Stimulated activated CD4-positive, alpha-beta T cell treated with anti-CD3 and anti-CD28 coated beads, Interleukin-4, amount 100 ng/mL, for 4 hours (primary cell): ENCODE data around the gene NRBF2.

ENCODE experiments used
- DNase-seq, 2 experiments: peaks; one replicate each; pipeline ENCODE4 v3.0.0-alpha.2; 2020

Gene NRBF2

DNA sequence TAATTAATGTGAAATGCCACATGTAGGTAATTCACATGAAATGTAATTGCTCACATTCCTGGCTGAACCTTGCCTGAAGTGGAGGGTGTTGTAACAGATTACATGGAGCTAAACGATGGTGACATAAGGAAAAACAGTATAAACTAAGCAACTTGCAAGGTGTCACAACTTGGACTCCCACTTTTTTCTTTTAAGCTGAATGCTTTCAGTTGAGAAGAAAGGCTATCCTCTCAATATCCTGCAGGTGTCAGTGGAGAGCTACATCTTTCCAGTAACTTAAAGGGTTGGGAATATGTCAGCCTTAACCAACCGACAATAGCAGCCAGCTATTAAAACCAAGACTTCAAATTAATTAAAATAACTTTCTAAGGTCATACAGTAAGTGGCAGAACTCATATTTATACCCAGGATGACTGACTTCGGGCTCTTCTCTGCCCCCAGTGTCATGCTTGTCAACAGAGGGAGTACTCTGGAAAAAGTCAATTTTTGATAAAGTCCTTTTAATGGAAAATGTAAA, 33.7 kb downstream of the NRBF2 start:
- DNase-seq = no peak

DNA sequence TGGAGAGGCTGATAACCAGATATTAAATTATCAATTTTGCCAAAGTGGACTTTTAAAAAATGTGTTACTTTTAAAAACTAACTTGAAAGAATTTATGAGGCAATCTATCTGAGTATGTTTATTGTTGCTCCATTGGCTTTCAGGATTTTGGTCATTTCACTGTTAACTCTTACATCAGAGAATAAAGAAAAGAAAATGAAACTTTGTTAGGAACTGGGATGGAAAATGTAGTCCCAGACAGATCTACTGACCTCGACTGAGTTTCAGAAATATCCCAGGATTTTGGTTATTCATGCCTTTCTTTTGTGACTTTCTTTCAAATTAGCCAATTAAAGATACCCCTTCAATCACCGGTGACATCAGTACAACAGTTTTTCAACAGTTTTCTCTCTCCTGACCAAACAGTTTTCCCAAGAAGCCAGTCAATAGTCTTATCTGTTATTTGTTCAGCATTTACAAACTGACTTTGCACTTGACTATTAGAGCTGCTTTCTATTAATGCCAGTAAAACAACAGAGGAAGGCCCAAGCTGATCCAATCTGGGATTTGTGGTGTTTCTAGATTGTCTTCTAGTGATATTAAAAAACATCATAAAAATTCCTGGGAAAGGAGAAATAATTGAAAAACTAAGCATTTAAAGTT, 35.8 kb downstream of the NRBF2 start:
- no peak for DNase-seq

DNA sequence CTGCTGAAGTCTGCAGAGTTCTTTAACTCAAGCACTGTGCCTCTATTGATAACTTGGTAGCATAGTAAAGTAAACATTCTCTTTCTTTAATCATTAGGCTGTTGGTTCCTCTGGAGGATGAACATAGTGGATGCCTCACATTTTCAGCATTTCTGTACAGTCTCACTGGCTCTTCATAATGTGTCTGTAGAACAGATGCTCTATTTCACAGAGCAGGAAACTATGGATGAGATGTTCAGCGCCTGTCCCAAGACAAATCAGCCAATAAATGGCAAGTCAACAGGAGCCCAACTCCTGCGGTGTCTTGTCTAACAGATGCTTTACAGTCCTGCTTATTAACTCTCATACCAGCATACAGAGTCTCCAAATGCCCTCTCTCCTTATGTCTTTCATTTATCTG, 36.5 kb downstream of the NRBF2 start:
- DNase-seq = no peak

DNA sequence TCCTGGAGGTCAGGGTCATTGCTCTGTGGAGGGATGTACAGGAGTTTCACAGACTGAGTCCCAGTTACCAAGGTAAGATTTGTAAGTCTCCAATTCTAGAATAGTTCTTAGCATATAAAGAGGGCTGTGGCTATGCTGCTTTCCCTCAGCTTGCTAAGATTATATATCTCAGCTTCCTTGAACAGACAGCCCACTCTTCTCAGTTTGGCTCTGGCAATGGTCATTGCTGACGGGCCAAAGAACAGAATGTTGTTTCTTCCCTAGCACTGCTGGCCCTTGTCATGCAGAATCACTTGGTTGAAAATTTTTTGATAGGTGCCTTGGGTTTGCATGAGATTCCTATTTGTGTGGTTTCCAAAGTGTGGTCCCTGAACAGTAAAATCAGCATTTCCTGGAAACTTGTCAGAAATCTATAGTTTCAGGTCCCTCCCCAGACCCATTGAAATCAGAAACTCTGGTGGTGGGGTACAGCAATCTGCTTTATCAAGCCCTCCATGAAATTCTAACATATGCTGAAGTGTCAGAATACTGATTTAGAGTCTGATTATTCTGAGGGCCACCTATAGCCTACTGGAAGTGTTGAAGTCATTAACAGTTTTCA, 38.2 kb downstream of the NRBF2 start:
- DNase-seq = no peak

GRCh38 chr10:63171926-63172325, 38.8 kb downstream of the NRBF2 start:
- DNase-seq = no peak

DNA sequence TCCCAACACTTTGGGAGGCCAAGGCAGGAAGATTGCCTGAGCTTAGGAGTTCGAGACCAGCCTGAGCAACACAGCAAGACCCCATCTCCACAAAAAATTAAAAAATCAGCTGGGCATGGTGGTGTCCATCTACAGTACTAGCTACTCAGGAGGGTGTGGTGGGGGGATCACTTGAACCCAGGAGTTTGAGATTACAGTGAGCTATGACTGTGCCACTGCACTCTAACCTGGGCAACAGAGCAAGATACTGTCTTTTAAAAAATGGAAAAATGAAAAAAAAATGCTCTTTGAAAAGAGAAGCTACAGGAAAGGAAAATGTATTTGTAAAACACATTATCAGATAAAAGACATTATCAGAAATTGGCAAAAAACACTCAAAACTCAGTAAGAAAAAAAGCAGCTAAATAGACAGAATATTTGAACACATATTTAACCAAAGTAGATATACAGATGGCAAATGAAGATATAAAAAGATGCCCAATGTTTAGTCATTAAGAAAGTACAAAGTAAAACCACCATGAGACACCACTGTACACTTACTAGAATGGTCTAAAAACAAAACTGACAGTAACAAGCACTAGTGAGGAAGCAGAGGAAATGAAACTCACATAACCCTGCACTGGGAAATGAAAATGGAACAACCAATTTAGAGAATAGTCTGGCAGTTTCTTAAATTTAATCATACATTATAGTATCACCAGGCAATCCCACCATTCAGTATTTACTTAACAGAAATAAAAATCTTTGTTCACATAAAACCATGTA, 40.5 kb downstream of the NRBF2 start:
- DNase-seq = no peak

DNA sequence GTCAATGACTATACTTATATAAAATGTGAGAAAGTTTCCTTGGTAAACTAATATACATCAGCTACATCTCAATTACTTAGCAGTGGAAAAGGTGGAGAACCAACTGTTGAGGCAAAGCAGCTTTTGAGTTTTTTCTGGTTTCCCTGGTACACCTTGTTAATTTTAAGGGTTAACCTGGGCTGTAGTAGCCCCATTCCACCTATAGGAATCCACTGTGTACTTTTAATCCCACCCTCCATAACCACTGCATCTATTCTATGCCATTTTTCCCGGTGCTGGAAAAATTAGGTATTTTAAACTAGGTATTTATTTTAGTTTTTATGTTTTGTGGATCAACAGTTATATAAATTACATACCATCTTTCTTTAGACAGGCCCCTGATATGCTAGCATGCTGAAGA, 42.4 kb downstream of the NRBF2 start:
- DNase-seq = no peak

DNA sequence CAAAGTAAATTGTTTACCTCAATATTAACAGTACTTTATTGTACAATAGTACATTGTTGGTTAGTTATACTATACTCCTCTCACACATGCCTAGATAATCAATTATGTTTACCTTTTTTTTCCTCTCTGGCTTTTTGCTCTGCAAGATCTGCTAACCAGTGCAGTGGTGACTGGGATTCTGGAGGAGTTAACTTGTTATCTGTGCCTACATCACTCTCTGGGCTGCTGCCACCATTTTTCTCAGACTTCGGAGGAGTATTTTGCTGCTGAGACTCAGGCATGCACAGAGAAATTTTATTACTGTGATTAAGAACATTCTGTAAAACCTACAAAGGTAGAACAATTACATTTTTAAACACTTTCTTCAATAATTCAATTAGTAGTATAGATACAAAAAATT, 59.7 kb downstream of the NRBF2 start:
- DNase-seq = no peak

DNA sequence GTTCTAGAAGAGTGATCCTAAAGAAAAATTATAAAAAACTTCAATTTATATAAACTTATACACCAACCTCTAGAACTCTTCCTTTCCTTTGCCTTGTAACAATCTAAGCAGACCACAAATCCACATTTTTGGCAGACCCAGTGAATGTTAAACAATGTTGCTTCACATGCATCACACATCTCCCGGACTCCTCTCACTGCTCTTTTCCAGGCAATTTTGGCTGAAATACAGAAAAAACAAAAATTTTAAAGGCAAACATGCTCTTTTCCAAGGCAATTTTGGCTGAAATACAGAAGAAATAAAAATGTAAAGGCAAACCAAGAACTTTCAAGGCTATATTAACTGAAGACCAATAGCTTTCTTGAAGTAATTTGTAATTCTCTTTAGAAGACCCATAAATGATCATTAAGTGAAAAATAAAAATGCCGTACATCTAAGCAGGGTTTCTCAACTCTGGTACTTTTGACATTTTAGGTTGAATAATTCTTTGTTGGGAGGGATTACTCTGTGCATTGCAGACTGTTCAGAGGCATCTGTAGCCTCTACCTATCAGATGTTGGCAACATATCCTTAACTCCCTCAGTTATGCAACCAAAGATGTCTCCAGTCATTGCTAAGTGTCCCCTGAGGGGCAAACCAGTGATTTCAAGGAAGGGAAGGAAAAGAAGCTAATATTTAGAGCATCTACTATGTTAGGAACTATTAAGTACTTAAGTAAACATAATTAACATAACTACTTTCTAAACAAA, 64.4 kb downstream of the NRBF2 start:
- DNase-seq = no peak

DNA sequence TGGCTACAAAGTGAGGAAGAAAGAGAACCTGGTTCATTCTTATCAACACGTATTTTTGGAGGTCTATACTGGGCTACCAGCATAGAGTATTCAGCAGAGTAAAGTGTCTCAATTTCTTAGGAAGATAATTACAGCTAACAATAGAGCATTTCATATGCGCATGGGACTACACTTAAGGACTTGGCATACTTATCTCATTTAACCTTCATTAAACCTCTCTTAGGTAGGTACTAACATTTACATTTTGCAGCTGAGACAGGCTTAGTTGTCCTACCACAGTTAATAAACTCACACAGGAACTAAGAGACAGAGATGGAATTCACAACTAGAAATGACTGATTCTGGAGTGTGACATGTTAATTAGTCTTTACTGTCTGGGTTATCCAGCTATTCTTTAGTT, 66.6 kb downstream of the NRBF2 start:
- no peak for DNase-seq

GRCh38 chr10:63200431-63200830, 67.3 kb downstream of the NRBF2 start:
- DNase-seq = no peak

DNA sequence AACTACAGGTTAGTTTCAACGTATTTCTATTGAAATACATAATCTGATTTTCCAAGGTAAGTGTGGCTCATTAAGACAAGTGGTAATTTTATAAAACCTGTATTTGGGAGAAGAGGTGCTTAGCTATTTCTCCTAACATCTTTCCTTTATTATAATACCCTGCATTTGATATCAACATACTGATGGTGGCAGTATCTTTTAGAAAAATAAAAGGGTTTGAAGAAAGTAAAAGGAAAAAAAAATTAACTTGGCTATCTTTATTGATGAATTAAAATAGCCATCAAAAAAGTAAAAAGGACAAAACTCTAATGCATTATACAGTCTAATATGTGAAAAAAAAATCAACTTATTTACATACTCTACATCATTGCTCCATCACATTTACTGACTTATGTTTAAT, 68.0 kb downstream of the NRBF2 start:
- no peak for DNase-seq
